Fibroblast of mammary gland (primary cell): Measurements from ENCODE around the gene GAP43.
"Not testable (repeated sequence)": the region's sequence is repeated elsewhere in the genome, so short reads cannot be mapped to it uniquely, and the experiment has no call there.

Source experiments
- DNase-seq: peaks from one replicate; pipeline ENCODE4 v3.0.0-alpha.2; 2010; ENCODE audit warnings: low read depth
- H3K4me3 ChIP-seq: 2 replicates; pipeline ENCODE4 v1.5.1; 2011; ENCODE audit warnings: low read depth, mild to moderate bottlenecking, low read length, moderate library complexity; ENCODE audit not compliant: control insufficient read depth
- CTCF ChIP-seq: conservative IDR thresholded peaks from 2 replicates; pipeline ENCODE4 v1.5.1; 2011; ENCODE audit warnings: low read depth, low read length, inconsistent platforms; ENCODE audit not compliant: control insufficient read depth, insufficient read depth

Gene GAP43

GRCh38 chr3:115725800-115726199 is 102.5 kb downstream of the GAP43 start:
- no peak for TF ChIP-seq CTCF
- H3K4me3 ChIP-seq, result no peak overlapping the region
- DNase-seq, result no peak

GRCh38 chr3:115727135-115727534 is 103.8 kb downstream of the GAP43 start:
- no peak for DNase-seq
- no peak for TF ChIP-seq CTCF
- H3K4me3 ChIP-seq, result no peak overlapping the region

- DNase-seq, result no peak
- TF ChIP-seq CTCF, result no peak
These were observed 104.7 kb downstream of the GAP43 start for GRCh38 chr3:115728013-115728412.

GRCh38 chr3:115736341-115736740 is 113.0 kb downstream of the GAP43 start:
- DNase-seq, H3K4me3 ChIP-seq: not testable (repeated sequence)

More at GRCh38 chr3:115728013-115728412, 104.7 kb downstream of the GAP43 start:
- no peak overlapping the region for H3K4me3 ChIP-seq

- no peak for DNase-seq
- no peak overlapping the region for H3K4me3 ChIP-seq
- no peak for TF ChIP-seq CTCF
These were observed 118.3 kb downstream of the GAP43 start for GRCh38 chr3:115741650-115742049.

- H3K4me3 ChIP-seq, DNase-seq: not testable (repeated sequence)
These were observed 121.2 kb downstream of the GAP43 start for GRCh38 chr3:115744516-115744915.

- not testable (repeated sequence) for H3K4me3 ChIP-seq, DNase-seq
These were observed 129.7 kb downstream of the GAP43 start for GRCh38 chr3:115752978-115753377.

GRCh38 chr3:115758076-115758763 is 134.9 kb downstream of the GAP43 start:
- no peak for TF ChIP-seq CTCF
- no peak for DNase-seq

GRCh38 chr3:115760716-115761115 is 137.4 kb downstream of the GAP43 start:
- H3K4me3 ChIP-seq, result no peak overlapping the region
- DNase-seq, result no peak
- no peak for TF ChIP-seq CTCF

More at GRCh38 chr3:115758076-115758763, 134.9 kb downstream of the GAP43 start:
- H3K4me3 ChIP-seq, result no peak overlapping the region
